ENCODE results near the gene TNFRSF9. TPM values are rescaled to one million over a fixed set of nuclear protein-coding genes. Genes with fewer than 3 reads are reported as not detected.
A peak's percentile ranks its signal among the peaks of the same experiment; 100 is the strongest.

The TNFRSF9 gene
- total and polyA plus RNA-seq, 9 of the 15 experiments (the other 6 are each of a cell fraction or from before 2014, with no cell fraction given): 0.04 to 0.29 (median 0.08) TPM; not detected in 1

DNA sequence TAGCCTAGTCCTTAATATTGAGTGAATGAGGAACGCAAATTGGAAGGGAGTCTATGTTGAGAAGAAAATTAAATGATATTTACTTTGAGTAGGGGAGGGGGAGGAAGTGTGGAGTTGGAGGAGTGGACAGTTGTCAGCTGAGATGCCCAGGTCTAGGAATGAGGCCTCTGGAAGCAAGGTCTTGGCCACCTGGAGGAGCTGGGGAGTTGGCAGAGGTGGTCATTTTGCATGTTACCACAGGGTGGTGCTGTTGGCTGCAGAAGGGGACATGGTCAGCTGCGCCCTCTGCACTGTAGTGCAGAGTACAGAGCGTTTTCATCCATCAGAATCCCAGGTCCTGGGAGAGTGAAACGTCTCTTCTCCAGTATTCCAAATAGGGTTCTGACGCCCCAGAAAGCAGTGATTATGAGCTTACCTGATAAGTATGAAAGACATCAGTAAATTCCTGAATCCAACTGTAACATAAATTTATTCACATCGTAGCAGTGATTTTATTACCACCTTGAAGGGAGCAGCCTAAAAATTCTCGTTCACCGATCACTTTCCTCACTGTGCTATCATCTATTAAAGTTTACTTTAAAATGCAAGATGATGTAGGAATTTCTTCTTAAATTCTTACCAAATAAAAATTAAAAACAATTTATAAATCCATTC lies 34.7 kb upstream of the TNFRSF9 start (continued):
- TF ChIP-seq, protein P1, sequence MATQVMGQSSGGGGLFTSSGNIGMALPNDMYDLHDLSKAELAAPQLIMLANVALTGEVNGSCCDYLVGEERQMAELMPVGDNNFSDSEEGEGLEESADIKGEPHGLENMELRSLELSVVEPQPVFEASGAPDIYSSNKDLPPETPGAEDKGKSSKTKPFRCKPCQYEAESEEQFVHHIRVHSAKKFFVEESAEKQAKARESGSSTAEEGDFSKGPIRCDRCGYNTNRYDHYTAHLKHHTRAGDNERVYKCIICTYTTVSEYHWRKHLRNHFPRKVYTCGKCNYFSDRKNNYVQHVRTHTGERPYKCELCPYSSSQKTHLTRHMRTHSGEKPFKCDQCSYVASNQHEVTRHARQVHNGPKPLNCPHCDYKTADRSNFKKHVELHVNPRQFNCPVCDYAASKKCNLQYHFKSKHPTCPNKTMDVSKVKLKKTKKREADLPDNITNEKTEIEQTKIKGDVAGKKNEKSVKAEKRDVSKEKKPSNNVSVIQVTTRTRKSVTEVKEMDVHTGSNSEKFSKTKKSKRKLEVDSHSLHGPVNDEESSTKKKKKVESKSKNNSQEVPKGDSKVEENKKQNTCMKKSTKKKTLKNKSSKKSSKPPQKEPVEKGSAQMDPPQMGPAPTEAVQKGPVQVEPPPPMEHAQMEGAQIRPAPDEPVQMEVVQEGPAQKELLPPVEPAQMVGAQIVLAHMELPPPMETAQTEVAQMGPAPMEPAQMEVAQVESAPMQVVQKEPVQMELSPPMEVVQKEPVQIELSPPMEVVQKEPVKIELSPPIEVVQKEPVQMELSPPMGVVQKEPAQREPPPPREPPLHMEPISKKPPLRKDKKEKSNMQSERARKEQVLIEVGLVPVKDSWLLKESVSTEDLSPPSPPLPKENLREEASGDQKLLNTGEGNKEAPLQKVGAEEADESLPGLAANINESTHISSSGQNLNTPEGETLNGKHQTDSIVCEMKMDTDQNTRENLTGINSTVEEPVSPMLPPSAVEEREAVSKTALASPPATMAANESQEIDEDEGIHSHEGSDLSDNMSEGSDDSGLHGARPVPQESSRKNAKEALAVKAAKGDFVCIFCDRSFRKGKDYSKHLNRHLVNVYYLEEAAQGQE (IDR thresholded peaks at IDR 0.05; ENCODE audit: borderline replicate concordance): peak; percentile 76
- TF ChIP-seq, protein P1 (CRISPR knock-in tag; IDR thresholded peaks at IDR 0.05; ENCODE audit: low read depth): no peak
- TF ChIP-seq, protein P2, sequence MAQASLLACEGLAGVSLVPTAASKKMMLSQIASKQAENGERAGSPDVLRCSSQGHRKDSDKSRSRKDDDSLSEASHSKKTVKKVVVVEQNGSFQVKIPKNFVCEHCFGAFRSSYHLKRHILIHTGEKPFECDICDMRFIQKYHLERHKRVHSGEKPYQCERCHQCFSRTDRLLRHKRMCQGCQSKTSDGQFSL (CRISPR knock-in tag; IDR thresholded peaks at IDR 0.05): 0 out of 2 replicates have a peak, but pooled peaks have one; percentile 24
- TF ChIP-seq, protein P2 (tag; IDR thresholded peaks at IDR 0.05): no peak
- TF ChIP-seq, protein P3, sequence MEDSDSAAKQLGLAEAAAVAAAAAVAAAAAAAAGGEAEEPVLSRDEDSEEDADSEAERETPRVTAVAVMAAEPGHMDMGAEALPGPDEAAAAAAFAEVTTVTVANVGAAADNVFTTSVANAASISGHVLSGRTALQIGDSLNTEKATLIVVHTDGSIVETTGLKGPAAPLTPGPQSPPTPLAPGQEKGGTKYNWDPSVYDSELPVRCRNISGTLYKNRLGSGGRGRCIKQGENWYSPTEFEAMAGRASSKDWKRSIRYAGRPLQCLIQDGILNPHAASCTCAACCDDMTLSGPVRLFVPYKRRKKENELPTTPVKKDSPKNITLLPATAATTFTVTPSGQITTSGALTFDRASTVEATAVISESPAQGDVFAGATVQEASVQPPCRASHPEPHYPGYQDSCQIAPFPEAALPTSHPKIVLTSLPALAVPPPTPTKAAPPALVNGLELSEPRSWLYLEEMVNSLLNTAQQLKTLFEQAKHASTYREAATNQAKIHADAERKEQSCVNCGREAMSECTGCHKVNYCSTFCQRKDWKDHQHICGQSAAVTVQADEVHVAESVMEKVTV (CRISPR knock-in tag; IDR thresholded peaks at IDR 0.05): peak; percentile 82
- TF ChIP-seq RAD21 (CRISPR knock-in tag; conservative IDR thresholded peaks at IDR 0.05 in 1 of 2, IDR thresholded peaks at IDR 0.05 in 1 of 2) (peak; percentile 79 to 89), CBX3 (IDR thresholded peaks at IDR 0.05; ENCODE audit: borderline replicate concordance in 1 of 2, low read length in 2 of 2) (peak in 1 of 2 experiments; percentile 59; a peak in 1 of 3 replicates), OTX1 (CRISPR knock-in tag; IDR thresholded peaks at IDR 0.05) (0 out of 2 replicates have a peak, but pooled peaks have one; percentile 26), POLR3A (IDR thresholded peaks at IDR 0.05; ENCODE audit: borderline replicate concordance, extremely low read depth, insufficient read depth, insufficient read length) (no peak), CREB1 (IDR thresholded peaks at IDR 0.05) (0 out of 2 replicates have a peak, but pooled peaks have one; percentile 15), CREB1 (CRISPR knock-in tag; IDR thresholded peaks at IDR 0.05) (no peak), ZNF431 (CRISPR knock-in tag; IDR thresholded peaks at IDR 0.05) (no peak), JUN (IDR thresholded peaks at IDR 0.05; ENCODE audit: borderline replicate concordance, low read depth, low read length) (peak; percentile 51; the same call in 1 of the 2 replicates), JUN (CRISPR knock-in tag; IDR thresholded peaks at IDR 0.05; ENCODE audit: borderline replicate concordance) (no peak), ASH1L (IDR thresholded peaks at IDR 0.05; ENCODE audit: borderline replicate concordance, low read depth, partially characterized antibody) (no peak), MEF2A (IDR thresholded peaks at IDR 0.05; ENCODE audit: control insufficient read depth, low read depth, low read length) (no peak)

All from K562 (cell line).